Testis (tissue), 2 donors: ENCODE data around the gene ESPNL.

Experiments used
- POLR2A ChIP-seq: fragments of 450-650 bp; IDR thresholded peaks from one replicate; pipeline ENCODE4 v1.6.1; 2017; ENCODE audit warnings: antibody characterized with exemption, mild to moderate bottlenecking, moderate library complexity
- TF ChIP-seq, protein P1 (sequence below), 3 experiments: fragments of 450-650 bp in 2 of 3; fragments of 200-600 bp in 1 of 3; sonication (generic) in 1 of 3; IDR thresholded peaks; one replicate each; pipeline ENCODE4 v1.5.1; 2016 to 2019; ENCODE audit warnings: antibody characterized with exemption in 3 of 3, mild to moderate bottlenecking in 2 of 3, moderate library complexity in 1 of 3

DNA sequence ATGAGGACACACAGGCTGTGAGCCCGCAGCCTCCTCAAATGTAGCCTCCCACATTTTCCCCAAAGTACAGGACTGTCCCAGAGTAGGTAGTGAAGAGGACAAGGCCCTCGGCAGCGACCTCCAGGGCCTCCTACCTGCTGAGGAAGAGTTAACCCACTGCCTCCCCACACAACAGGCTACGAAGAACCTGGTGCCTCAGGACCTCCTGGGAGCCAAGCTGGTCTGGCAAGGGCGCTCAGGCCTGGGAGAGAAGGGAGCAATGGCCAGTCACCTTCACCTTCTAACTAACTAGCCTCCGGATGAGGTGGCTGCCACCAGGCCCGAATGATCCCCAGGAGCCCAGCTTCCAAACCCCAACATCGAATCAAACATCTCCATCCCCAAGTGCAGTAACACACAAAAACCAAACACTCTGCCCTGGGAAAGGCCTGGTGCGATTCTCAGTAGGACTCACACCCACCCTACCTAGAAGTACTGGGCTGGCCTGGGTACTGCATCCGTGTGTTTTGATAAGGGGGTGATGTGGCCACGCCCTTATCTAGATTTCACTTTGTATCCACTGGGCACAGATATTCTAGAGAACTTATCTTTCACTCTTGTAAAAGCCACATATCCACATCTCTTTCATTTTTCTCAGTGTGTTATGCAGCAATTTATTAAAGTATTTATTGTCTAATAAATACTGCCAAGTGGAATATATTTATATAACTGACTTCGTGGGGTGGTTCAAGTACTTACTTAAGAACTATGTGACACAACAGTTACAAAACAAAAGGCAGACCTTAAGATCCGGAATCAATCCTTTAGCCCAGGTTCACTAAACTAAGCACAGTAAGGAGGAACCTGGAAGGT, 68.3 kb downstream of the ESPNL start:
- no peak for TF ChIP-seq POLR2A
- TF ChIP-seq, protein P1, sequence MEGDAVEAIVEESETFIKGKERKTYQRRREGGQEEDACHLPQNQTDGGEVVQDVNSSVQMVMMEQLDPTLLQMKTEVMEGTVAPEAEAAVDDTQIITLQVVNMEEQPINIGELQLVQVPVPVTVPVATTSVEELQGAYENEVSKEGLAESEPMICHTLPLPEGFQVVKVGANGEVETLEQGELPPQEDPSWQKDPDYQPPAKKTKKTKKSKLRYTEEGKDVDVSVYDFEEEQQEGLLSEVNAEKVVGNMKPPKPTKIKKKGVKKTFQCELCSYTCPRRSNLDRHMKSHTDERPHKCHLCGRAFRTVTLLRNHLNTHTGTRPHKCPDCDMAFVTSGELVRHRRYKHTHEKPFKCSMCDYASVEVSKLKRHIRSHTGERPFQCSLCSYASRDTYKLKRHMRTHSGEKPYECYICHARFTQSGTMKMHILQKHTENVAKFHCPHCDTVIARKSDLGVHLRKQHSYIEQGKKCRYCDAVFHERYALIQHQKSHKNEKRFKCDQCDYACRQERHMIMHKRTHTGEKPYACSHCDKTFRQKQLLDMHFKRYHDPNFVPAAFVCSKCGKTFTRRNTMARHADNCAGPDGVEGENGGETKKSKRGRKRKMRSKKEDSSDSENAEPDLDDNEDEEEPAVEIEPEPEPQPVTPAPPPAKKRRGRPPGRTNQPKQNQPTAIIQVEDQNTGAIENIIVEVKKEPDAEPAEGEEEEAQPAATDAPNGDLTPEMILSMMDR (IDR thresholded peaks at IDR 0.05) = no peak
